Fibroblast of lung (primary cell): ENCODE measurements around the gene SGK2.

ENCODE experiments used
- CTCF ChIP-seq, 2 donors: IDR thresholded peaks in 1 of 2; conservative IDR thresholded peaks in 1 of 2; 1 replicate in 1 of 2; 2 replicates in 1 of 2; pipeline ENCODE4 v1.5.1; 2011 to 2012; ENCODE audit warnings: low read length in 2 of 2, control low read depth in 1 of 2, inconsistent platforms in 1 of 2, low read depth in 1 of 2, mild to moderate bottlenecking in 1 of 2
- EZH2 ChIP-seq: IDR thresholded peaks from 2 replicates; pipeline ENCODE4 v1.5.1; 2012; ENCODE audit warnings: low read length, control low read depth, mild to moderate bottlenecking; ENCODE audit errors: missing control alignments

- no peak for TF ChIP-seq EZH2
- no peak for TF ChIP-seq CTCF (conservative IDR thresholded peaks at IDR 0.05 in 1 of 2, IDR thresholded peaks at IDR 0.05 in 1 of 2; ENCODE audit: low read depth in 1 of 2, low read length in 2 of 2)
Observed at GRCh38 chr20:43583982-43584432, 25.2 kb downstream of the SGK2 start.
